CD8-positive, alpha-beta memory T cell (primary cell): Measurements from ENCODE around the gene MAD2L2. TPM values are rescaled to one million over a fixed set of nuclear protein-coding genes. Genes with fewer than 3 reads are reported as not detected.

Source experiments
- CTCF ChIA-PET: fragments of 350-600 bp; sonication (Branson Sonifier 250); formaldehyde crosslinking; loops from one replicate; lab custom pipeline; 2021; ENCODE audit warnings: antibody characterized with exemption; lab: Charles Lee
- POLR2A ChIA-PET: fragments of 350-600 bp; sonication (Branson Sonifier 250); formaldehyde crosslinking; loops from one replicate; lab custom pipeline; 2021; ENCODE audit warnings: antibody characterized with exemption; lab: Charles Lee
- DNase-seq, 5 donors: peaks; one replicate each; pipeline versions ENCODE4 v3.0.0 to v3.0.0-alpha.2; 2020 to 2022; ENCODE audit warnings: mixed read lengths in 1 of 5
- H3K27ac ChIP-seq: one replicate; pipeline ENCODE4 v1.7.0; 2013; ENCODE audit warnings: low read depth, mild to moderate bottlenecking, low read length, moderate library complexity
- H3K27me3 ChIP-seq: 2 replicates; pipeline ENCODE4 v1.7.0; 2013; ENCODE audit warnings: low read length, mild to moderate bottlenecking; ENCODE audit not compliant: insufficient read depth, poor library complexity, severe bottlenecking
- H3K36me3 ChIP-seq: 2 replicates; pipeline ENCODE4 v1.7.0; 2013; ENCODE audit warnings: mild to moderate bottlenecking, low read length, moderate library complexity; ENCODE audit not compliant: insufficient read depth
- H3K4me1 ChIP-seq: 2 replicates; pipeline ENCODE4 v1.7.0; 2013; ENCODE audit warnings: mild to moderate bottlenecking, low read length, moderate library complexity; ENCODE audit not compliant: insufficient read depth
- H3K4me3 ChIP-seq: 2 replicates; pipeline ENCODE4 v1.7.0; 2013; ENCODE audit warnings: mild to moderate bottlenecking, low read length
- H3K9me3 ChIP-seq: 2 replicates; pipeline ENCODE4 v1.7.0; 2013; ENCODE audit warnings: mild to moderate bottlenecking, low read length
- H3K27ac Mint-ChIP-seq, 8 donors: one replicate each; pipeline ENCODE4 v1.8.0; 2020 to 2021; ENCODE audit warnings: mixed read lengths in 8 of 8, mild to moderate bottlenecking in 6 of 8, inconsistent platforms in 3 of 8, moderate library complexity in 3 of 8
- H3K27me3 Mint-ChIP-seq, 2 donors: one replicate each; pipeline ENCODE4 v1.8.0; 2020 to 2021; ENCODE audit warnings: mixed read lengths in 2 of 2, mild to moderate bottlenecking in 1 of 2, moderate library complexity in 1 of 2
- H3K36me3 Mint-ChIP-seq, 3 donors: one replicate each; pipeline ENCODE4 v1.8.0; 2020 to 2021; ENCODE audit warnings: mixed read lengths in 3 of 3, inconsistent platforms in 1 of 3, mild to moderate bottlenecking in 1 of 3
- H3K4me1 Mint-ChIP-seq, 3 donors: one replicate each; pipeline ENCODE4 v1.8.0; 2020 to 2021; ENCODE audit warnings: mixed read lengths in 3 of 3, inconsistent platforms in 1 of 3, mild to moderate bottlenecking in 1 of 3
- H3K4me3 Mint-ChIP-seq, 7 donors: one replicate each; pipeline ENCODE4 v1.8.0; 2020 to 2021; ENCODE audit warnings: mixed read lengths in 7 of 7, mild to moderate bottlenecking in 6 of 7, moderate library complexity in 4 of 7, inconsistent platforms in 2 of 7
- H3K9me3 Mint-ChIP-seq, 5 donors: one replicate each; pipeline ENCODE4 v1.8.0; 2020 to 2022; ENCODE audit warnings: mixed read lengths in 5 of 5, mild to moderate bottlenecking in 3 of 5, moderate library complexity in 2 of 5, inconsistent platforms in 1 of 5
- polyA plus RNA-seq: library from polyadenylated mRNA; unstranded; fragments of 300-500 nt; fragmentation: Illumina TruSeq; gene quantifications from one replicate; pipeline ENCODE4 v1.2.3, GENCODE V29; 2021
- total RNA-seq, 2 experiments: library from RNA; stranded (reverse); gene quantifications; one replicate each; pipeline ENCODE4 v1.2.3, GENCODE V29; 2021

The MAD2L2 gene
- total and polyA plus RNA-seq, 3 experiments from 2014 or later, result 57.2 to 66.2 (median 60.1) TPM

DNA sequence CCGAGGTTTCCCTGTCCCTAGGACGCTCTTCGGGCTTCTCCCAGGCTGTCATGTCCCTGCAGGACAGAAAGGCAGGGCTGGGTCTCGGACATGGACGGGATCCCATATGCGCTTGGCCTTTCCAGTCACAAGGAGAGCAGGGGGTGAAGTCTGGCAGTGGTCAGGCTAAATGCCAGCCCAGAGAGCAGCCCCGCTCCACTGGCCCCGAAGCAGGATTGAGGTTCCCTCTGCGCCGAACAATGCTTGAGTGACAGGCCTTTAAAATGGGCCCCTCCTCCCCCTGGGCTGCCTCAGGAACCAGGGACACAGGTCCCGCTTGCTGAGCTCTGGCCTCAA is 23.2 kb upstream of the MAD2L2 start:
- DNase-seq, result no peak
- Mint-ChIP-seq H3K4me1 (no peaks in the 10 kb centered on the region), H3K27ac (no peak overlapping the region), H3K27me3 (peaks cover 1 to 33% of the 10 kb centered on the region in 2 donors), H3K4me3 (no peak overlapping the region), H3K36me3 (no peaks in the 10 kb centered on the region), H3K9me3 (no peaks in the 10 kb centered on the region)
- Histone ChIP-seq H3K27ac (no peak overlapping the region), H3K9me3 (no peaks in the 10 kb centered on the region), H3K4me1 (no peaks in the 10 kb centered on the region), H3K36me3 (no peaks in the 10 kb centered on the region), H3K4me3 (no peak overlapping the region), H3K27me3 (no peaks in the 10 kb centered on the region)
- ChIA-PET POLR2A (no interaction called here), CTCF (interaction anchor here (2.4 kb wide), 1 partner anchor 16 kb away, joined by 11 read pairs; no protein-coding TSS in a partner anchor)

DNA sequence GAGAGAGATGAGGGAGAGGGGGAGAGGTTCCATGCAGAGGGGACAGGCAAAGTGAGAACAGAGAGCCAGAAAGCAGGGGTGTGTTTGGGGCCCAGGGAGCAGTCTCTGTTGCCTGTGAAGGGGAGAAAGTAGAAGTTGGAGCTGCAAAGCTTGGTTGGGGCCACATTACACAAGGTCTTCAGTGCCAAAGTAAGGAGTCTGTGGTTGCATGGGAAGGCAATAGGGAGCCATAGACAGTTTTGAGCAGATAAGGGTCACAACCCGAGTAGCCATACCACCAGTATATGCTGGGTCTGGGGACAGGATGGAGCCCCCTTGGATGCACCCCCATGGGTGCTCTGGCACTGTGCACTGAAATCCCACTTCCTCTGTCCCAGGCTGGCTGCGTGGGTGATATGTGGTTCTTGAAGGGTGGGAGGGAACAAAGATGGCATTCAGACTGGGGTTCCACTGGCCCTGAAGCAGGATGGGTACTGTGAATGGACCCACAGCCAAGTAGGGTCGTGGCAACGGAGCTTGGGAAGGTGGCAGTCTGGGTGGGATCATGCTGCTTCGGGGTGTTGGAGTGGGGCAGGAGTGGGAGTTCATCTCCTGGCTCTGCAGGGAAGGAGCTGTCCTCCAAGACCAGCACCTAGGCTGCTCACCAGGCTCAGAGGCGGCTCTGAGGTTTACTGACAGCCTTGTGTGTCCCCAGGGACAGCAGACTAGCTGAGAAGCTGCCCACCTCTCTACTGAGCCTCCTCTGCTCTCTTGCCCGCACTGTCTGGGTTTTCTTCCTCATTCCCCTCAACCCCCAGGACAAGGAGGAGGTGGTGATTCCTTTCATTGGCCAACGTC is 22.6 kb upstream of the MAD2L2 start:
- no peaks in the 10 kb centered on the region for H3K9me3 Mint-ChIP-seq

DNA sequence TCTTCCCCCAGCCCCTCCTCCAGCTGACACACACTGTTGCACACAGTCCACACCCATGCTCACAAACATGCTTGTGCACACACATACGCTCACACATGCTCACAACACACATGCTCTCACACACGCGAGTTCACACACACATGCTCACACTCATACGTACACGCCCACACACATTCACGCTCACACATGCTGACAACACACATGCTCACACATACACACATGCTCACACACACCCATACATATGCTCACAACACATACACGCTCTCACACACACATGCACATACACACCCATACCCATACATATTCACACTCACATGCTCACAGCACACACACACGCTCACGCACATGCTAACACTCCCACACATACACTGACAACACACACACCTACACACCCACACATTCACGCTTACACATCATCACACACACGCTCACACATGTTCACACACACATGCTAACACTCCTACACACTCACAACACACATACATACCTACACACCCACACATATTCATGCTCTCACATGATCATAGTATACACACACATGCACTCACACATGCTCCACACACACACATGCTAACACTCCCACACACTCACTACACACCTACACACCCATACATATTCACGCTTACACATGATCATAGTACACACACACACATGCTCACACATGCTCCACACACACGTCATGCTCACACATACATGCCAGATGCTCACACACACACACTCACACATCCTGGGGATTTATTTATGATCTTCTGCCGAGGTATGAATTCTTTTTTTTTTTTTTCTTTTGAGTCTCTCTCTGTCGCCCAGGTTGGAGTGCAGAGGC is 21.2 kb upstream of the MAD2L2 start:
- H3K27me3 ChIP-seq, result no peaks in the 10 kb centered on the region
- H3K27ac Mint-ChIP-seq, result no peak overlapping the region
- H3K9me3 Mint-ChIP-seq, result no peaks in the 10 kb centered on the region
- ChIA-PET CTCF (no interaction called here), POLR2A (no interaction called here)
- H3K27ac ChIP-seq, result no peak overlapping the region
- H3K4me3 Mint-ChIP-seq, result no peak overlapping the region
- H3K36me3 Mint-ChIP-seq, result no peaks in the 10 kb centered on the region
- H3K4me1 ChIP-seq, result no peaks in the 10 kb centered on the region
- peaks cover 0 to 32% of the 10 kb centered on the region in 2 donors for H3K27me3 Mint-ChIP-seq
- no peaks in the 10 kb centered on the region for H3K36me3 ChIP-seq
- H3K4me3 ChIP-seq, result no peak overlapping the region
- H3K4me1 Mint-ChIP-seq, result peaks cover 0 to 3% (median 0%) of the 10 kb centered on the region in 3 donors
- DNase-seq, result no peak
- H3K9me3 ChIP-seq, result no peaks in the 10 kb centered on the region

More for the DNA sequence above, 22.6 kb upstream of the MAD2L2 start:
- POLR2A ChIA-PET, result no interaction called here
- Mint-ChIP-seq H3K4me1 (no peaks in the 10 kb centered on the region), H3K27me3 (peaks cover 0 to 33% of the 10 kb centered on the region in 2 donors), H3K36me3 (no peaks in the 10 kb centered on the region), H3K27ac (no peak overlapping the region), H3K4me3 (no peak overlapping the region)
- H3K27me3 ChIP-seq, result no peaks in the 10 kb centered on the region
- no peaks in the 10 kb centered on the region for H3K9me3 ChIP-seq
- no peaks in the 10 kb centered on the region for H3K4me1 ChIP-seq
- H3K36me3 ChIP-seq, result no peaks in the 10 kb centered on the region
- DNase-seq, result no peak
- CTCF ChIA-PET, result interaction anchor here (2.4 kb wide), 1 partner anchor 16 kb away, joined by 11 read pairs; no protein-coding TSS in a partner anchor
- H3K4me3 ChIP-seq, result no peak overlapping the region
- no peak overlapping the region for H3K27ac ChIP-seq

DNA sequence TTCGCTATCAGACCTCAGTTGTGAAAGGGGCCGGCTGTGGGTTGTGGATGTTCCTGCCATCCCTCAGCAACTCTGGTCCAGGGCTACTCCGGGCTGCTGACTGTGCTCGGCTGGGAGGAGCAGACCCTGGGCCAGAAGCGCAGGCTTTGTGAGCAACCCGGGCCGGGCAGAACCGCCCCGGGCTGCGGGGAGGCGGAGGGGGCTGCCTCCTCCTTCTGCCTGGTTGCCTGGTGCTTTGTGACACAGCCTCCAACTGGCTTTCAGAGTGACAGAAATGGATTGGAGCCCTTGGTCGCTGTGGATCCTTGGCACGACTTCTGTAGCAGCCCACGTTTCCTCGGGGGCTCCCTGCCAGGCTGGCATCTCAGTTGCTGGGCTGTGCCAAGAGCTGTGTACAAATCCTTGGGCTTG is 20.6 kb upstream of the MAD2L2 start:
- CTCF ChIA-PET, result no interaction called here
- Histone ChIP-seq H3K9me3 (no peaks in the 10 kb centered on the region), H3K4me1 (no peaks in the 10 kb centered on the region), H3K27me3 (no peaks in the 10 kb centered on the region), H3K4me3 (no peak overlapping the region), H3K27ac (no peak overlapping the region), H3K36me3 (no peaks in the 10 kb centered on the region)
- POLR2A ChIA-PET, result no interaction called here
- no peak for DNase-seq
- no peak overlapping the region for H3K4me3 Mint-ChIP-seq
- H3K27me3 Mint-ChIP-seq, result peaks cover 0 to 32% of the 10 kb centered on the region in 2 donors
- no peak overlapping the region for H3K27ac Mint-ChIP-seq
- no peaks in the 10 kb centered on the region for H3K36me3 Mint-ChIP-seq
- no peaks in the 10 kb centered on the region for H3K9me3 Mint-ChIP-seq
- peaks cover 0 to 3% (median 0%) of the 10 kb centered on the region in 3 donors for H3K4me1 Mint-ChIP-seq

DNA sequence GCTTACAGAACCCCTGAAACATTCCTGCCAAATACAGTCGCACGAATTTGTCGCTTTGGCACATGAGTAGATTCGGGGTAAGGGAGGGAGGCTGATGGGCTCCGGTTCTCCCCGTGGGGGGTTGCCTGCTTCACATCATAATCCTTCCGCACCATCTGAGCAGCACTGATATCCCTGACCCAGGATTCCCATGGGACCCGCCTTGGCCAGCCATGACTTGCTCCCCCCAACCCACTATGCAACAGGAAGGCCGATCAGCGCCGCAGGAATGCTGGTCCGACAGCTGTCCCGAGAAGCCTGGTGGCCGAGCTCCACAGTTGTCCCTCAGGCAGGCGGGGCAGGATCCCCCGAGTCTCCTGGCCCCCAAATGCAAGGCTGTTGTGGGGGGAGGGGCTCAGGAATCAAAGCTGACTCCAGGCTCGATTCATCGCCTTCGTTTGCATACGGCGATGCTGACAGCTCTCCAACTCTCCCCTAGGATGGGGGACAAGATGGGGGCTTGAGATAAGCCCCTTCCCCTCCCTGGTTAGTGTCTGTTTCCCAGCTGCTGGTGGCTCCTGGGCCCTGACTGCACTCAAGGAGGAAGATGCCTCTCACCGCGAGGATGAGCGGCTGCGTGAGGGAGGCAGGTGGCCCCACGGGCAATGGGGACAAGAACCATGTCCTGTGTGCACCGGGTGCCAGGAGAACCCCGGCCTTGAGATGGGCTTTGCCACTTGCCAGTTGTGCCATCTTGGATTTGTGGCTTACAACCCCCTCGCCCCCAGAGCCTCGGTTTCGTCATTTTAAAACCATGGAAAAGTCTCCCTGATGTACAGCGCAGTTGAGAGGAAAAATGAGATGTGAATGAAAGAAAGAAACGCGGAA is 19.9 kb upstream of the MAD2L2 start:
- Histone ChIP-seq H3K4me1 (no peaks in the 10 kb centered on the region), H3K4me3 (no peak overlapping the region), H3K36me3 (no peaks in the 10 kb centered on the region), H3K27me3 (no peaks in the 10 kb centered on the region), H3K9me3 (no peaks in the 10 kb centered on the region), H3K27ac (no peak overlapping the region)
- Mint-ChIP-seq H3K9me3 (no peaks in the 10 kb centered on the region), H3K27ac (no peak overlapping the region), H3K27me3 (peaks cover 0 to 30% of the 10 kb centered on the region in 2 donors), H3K36me3 (no peaks in the 10 kb centered on the region), H3K4me1 (peaks cover 0 to 3% (median 0%) of the 10 kb centered on the region in 3 donors), H3K4me3 (no peak overlapping the region)
- POLR2A ChIA-PET, result interaction anchor here (0.6 kb wide), 1 partner anchor 36 kb away, joined by 3 read pairs; no protein-coding TSS in a partner anchor
- CTCF ChIA-PET, result interaction anchor here (1.2 kb wide), 1 partner anchor 18 kb away, joined by 3 read pairs; no protein-coding TSS in a partner anchor
- no peak for DNase-seq

DNA sequence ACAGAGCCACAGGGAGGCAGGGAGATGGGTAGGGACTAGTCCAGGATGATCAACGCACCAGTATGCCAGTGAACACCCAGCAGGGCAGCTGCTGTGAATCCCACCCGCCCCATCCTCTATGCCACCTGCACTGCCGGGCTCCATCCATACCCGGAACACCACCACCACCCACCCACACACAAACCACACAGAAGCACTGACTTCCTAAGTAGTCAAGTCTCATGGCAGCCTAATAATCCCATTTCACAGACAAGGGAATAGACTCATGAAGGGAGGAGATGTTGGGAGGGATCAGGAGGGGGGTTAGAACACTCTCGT is 16.9 kb upstream of the MAD2L2 start:
- no peak overlapping the region for H3K27ac ChIP-seq
- peaks cover 0 to 1% (median 0%) of the 10 kb centered on the region in 3 donors for H3K36me3 Mint-ChIP-seq
- no peak overlapping the region for H3K4me3 Mint-ChIP-seq
- peaks cover 12 to 15% (median 12%) of the 10 kb centered on the region in 3 donors for H3K4me1 Mint-ChIP-seq
- no peaks in the 10 kb centered on the region for H3K9me3 Mint-ChIP-seq
- no peaks in the 10 kb centered on the region for H3K9me3 ChIP-seq
- no peaks in the 10 kb centered on the region for H3K27me3 ChIP-seq
- H3K27me3 Mint-ChIP-seq, result peaks cover 3 to 15% of the 10 kb centered on the region in 2 donors
- ChIA-PET CTCF (interaction anchor here (1.0 to 1.6 kb wide), 2 partner anchors 21 to 34 kb away, joined by 3 to 6 read pairs; partner anchors contain the start of gene FBXO6), POLR2A (no interaction called here)
- DNase-seq, result no peak
- no peak overlapping the region for H3K4me3 ChIP-seq
- peak overlapping the region in 1 of 8 donors; percentile 27 for H3K27ac Mint-ChIP-seq
- H3K36me3 ChIP-seq, result no peaks in the 10 kb centered on the region
- H3K4me1 ChIP-seq, result peaks cover 10% of the 10 kb centered on the region

DNA sequence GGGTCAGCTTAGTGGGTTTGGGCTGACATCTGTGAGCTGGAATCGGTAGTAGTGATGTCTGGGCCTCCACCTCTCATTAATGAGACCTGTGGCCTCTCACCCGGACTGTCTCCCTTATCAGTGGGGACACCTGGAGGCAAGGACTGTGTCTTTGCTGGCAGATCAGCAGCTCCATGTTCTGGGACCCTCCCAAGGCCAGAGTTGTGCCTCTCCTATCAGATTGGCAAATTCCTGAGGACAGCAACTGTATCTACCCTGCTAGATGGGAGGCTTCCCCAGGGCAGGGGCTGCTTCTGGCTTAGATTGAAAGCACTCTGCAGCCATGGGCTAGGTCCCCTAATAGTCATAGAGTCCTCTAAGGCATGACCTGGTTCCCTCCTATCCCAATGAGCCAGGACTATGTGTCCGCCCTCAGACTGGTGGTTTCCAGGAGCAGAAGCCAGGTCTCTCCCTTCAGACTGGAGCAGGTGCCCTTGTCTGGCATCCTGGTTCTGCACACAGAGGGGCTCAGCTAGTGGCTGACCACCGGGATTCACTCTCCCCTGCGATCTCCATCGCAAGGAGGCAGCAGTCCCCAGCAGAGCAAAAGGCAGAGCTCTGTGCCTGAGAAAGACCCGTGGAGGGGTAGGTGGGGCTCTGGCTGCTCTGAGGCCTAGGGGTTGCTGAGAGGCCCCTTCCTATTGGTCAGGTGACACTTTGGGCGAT is 16.4 kb upstream of the MAD2L2 start:
- peaks cover 17 to 20% (median 17%) of the 10 kb centered on the region in 3 donors for H3K4me1 Mint-ChIP-seq
- peak overlapping the region in 1 of 8 donors; percentile 27 for H3K27ac Mint-ChIP-seq
- Histone ChIP-seq H3K9me3 (no peaks in the 10 kb centered on the region), H3K4me3 (no peak overlapping the region), H3K36me3 (no peaks in the 10 kb centered on the region), H3K27me3 (no peaks in the 10 kb centered on the region), H3K4me1 (peaks cover 15% of the 10 kb centered on the region), H3K27ac (no peak overlapping the region)
- peaks cover 8 to 19% of the 10 kb centered on the region in 2 donors for H3K27me3 Mint-ChIP-seq
- no peak for DNase-seq
- H3K36me3 Mint-ChIP-seq, result peaks cover 0 to 1% (median 0%) of the 10 kb centered on the region in 3 donors
- H3K4me3 Mint-ChIP-seq, result no peak overlapping the region
- no peaks in the 10 kb centered on the region for H3K9me3 Mint-ChIP-seq
- ChIA-PET POLR2A (interaction anchor here (0.7 kb wide), 2 partner anchors 27 to 438 kb away, joined by 3 to 4 read pairs; no protein-coding TSS in a partner anchor), CTCF (interaction anchor here (0.9 to 1.6 kb wide), 4 partner anchors 22 to 55 kb away, joined by 3 to 6 read pairs (median 4); partner anchors contain the start of gene FBXO6)
